Mesothelial cell of epicardium (in vitro differentiated cells): ENCODE results near the gene AK3. TPM values are rescaled to one million over a fixed set of nuclear protein-coding genes. Genes with fewer than 3 reads are reported as not detected.

Experiments
- DNase-seq, 2 experiments: peaks; one replicate each; pipeline ENCODE4 v3.0.0; 2021; ENCODE audit warnings: low spot score in 2 of 2; ENCODE audit not compliant: unreplicated experiment in 2 of 2
- H3K27ac Mint-ChIP-seq: 2 replicates; pipeline ENCODE4 v1.8.0; 2021; ENCODE audit warnings: mixed read lengths
- H3K27me3 Mint-ChIP-seq: 2 replicates; pipeline ENCODE4 v1.8.0; 2021; ENCODE audit warnings: low read depth, mixed read lengths
- H3K36me3 Mint-ChIP-seq: 2 replicates; pipeline ENCODE4 v1.8.0; 2021; ENCODE audit warnings: mixed read lengths
- H3K4me1 Mint-ChIP-seq: 2 replicates; pipeline ENCODE4 v1.8.0; 2021; ENCODE audit warnings: mixed read lengths
- H3K4me3 Mint-ChIP-seq: 2 replicates; pipeline ENCODE4 v1.8.0; 2021; ENCODE audit warnings: mild to moderate bottlenecking, moderate library complexity, mixed read lengths
- H3K9me3 Mint-ChIP-seq: 2 replicates; pipeline ENCODE4 v1.8.0; 2021; ENCODE audit warnings: mixed read lengths
- total RNA-seq: library from RNA; stranded (reverse); gene quantifications from 3 replicates; pipeline ENCODE4 v1.2.1, GENCODE V29; 2021
- TF ChIP-seq, protein P1 (sequence below): fragments of 200-600 bp; sonication (generic); IDR thresholded peaks from one replicate; pipeline ENCODE4 v1.5.0; 2021; ENCODE audit warnings: antibody characterized with exemption; ENCODE audit not compliant: unreplicated experiment

Gene AK3
- total RNA-seq, 1 donor from 2014 or later: 57.2 TPM

DNA sequence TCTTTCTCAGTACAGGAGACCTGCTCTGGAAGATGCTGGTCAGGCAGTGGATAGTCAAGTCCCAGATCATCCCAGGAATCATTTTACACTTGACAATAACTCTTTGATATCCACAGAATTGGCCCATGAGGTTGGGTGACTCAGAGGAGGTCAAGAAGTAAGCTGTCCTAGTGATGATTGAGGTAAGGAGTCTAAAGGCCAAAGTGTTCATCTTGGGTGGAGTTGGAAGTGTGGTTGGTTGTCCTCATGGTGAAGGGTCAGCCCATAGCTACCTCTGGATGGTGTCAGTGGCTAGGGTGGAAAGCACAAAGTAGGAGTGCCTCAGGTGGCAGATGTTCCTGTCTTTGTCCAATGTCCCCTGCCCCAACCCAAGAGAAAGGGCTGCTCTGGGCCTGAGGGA is 27.7 kb upstream of the AK3 start:
- H3K36me3 Mint-ChIP-seq: no peaks in the 10 kb centered on the region
- no peak for DNase-seq
- H3K9me3 Mint-ChIP-seq: no peaks in the 10 kb centered on the region
- H3K4me3 Mint-ChIP-seq: no peak overlapping the region
- H3K27me3 Mint-ChIP-seq: no peaks in the 10 kb centered on the region
- no peak overlapping the region for H3K27ac Mint-ChIP-seq
- H3K4me1 Mint-ChIP-seq: no peaks in the 10 kb centered on the region
- TF ChIP-seq, protein P1, sequence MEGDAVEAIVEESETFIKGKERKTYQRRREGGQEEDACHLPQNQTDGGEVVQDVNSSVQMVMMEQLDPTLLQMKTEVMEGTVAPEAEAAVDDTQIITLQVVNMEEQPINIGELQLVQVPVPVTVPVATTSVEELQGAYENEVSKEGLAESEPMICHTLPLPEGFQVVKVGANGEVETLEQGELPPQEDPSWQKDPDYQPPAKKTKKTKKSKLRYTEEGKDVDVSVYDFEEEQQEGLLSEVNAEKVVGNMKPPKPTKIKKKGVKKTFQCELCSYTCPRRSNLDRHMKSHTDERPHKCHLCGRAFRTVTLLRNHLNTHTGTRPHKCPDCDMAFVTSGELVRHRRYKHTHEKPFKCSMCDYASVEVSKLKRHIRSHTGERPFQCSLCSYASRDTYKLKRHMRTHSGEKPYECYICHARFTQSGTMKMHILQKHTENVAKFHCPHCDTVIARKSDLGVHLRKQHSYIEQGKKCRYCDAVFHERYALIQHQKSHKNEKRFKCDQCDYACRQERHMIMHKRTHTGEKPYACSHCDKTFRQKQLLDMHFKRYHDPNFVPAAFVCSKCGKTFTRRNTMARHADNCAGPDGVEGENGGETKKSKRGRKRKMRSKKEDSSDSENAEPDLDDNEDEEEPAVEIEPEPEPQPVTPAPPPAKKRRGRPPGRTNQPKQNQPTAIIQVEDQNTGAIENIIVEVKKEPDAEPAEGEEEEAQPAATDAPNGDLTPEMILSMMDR: no peak

DNA sequence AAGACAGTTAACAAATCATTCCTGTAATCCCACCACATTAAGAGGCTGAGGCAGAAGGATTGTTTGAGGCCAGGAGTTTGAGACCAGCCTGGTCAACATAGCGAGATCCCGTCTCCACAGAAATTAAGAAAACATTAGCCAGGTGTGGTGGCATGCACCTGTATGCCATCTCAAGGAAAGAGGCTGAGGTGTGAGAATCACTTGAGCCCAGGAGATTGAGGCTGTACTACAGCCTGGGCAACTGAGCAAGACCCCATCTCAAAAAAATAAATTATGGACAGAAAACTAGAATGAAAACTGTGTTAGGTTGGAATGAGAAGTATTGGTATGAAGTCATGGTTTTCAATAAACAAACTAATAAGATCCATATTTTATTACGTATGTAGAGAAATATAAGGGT is 23.0 kb upstream of the AK3 start:
- Mint-ChIP-seq H3K4me1 (peaks cover 10% of the 10 kb centered on the region), H3K9me3 (no peaks in the 10 kb centered on the region), H3K4me3 (no peak overlapping the region), H3K27me3 (peaks cover 10% of the 10 kb centered on the region), H3K36me3 (no peaks in the 10 kb centered on the region), H3K27ac (no peak overlapping the region)
- TF ChIP-seq, protein P1: no peak
- no peak for DNase-seq

DNA sequence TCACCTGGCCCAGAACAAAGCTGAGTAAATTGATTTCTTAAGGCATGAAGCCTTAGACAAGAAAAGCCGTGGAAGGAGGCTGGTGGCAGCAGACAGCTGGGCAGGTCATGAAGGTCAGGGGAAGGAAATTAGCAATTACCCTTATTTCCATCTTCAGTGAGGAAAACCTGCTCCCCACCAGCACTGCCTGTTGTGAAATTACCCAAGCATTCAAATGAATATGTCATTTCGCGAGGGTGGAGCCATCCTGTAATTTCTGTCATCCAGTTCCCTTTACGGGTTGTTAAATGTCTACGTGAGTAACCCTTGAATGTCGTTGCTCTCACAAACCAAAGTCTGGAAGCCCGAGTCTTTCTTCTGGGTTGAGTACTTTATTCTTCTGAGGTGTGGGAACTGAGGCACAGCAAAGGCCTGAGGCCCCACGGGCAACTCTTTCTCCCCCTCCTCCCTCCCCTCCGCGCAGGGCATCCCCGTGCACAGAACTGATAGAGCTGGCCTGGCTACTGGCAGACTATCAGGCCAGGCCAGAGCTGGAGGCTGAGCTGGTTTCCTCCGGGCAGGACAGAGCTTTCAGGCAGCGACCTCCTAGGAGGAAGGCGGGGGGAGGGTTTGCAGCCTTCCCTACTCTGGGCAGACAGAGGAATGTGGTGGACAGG is 22.0 kb upstream of the AK3 start:
- no peaks in the 10 kb centered on the region for H3K36me3 Mint-ChIP-seq
- H3K27ac Mint-ChIP-seq: peak overlapping the region; percentile 5
- peak overlapping the region; percentile 48 for H3K4me3 Mint-ChIP-seq
- DNase-seq: no peak
- TF ChIP-seq, protein P1: no peak
- peaks cover 10% of the 10 kb centered on the region for H3K4me1 Mint-ChIP-seq
- H3K27me3 Mint-ChIP-seq: peaks cover 10% of the 10 kb centered on the region
- H3K9me3 Mint-ChIP-seq: no peaks in the 10 kb centered on the region

DNA sequence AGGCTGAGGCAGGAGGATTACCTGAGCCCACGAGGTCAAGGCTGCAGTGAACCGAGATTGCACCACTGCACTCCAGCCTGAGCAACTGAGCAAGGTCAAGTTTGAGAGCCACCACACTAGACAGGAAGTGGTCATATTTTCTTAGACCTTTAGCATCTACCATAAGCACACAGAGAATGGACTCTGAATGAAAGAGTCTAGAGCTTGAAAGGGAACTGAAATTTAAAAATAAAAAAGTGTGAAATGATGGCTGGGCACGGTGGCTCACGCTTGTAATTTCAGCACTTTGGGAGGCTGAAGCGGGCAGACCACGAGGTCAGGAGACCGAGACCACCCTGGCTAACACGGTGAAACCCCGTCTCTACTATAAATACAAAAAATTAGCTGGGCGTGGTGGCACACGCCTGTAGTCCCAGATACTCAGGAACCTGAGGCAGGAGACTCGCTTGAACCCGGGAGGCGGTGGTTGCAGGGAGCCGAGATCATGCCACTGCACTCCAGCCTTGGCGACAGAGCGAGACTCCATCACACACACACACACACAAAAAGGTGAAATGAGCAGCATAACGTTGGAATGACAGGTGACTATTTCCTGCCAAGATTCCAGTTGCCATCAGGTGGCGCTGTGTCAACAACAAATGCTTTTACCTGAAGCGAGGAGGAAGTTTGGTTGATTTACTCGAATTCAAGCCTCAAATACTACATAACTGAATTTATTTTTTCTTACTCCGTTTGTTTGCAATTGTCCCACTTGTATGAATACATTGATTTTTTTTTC is 21.3 kb upstream of the AK3 start:
- TF ChIP-seq, protein P1: peak; percentile 80
- peaks cover 10% of the 10 kb centered on the region for H3K27me3 Mint-ChIP-seq
- peak overlapping the region; percentile 5 for H3K27ac Mint-ChIP-seq
- H3K4me3 Mint-ChIP-seq: peak overlapping the region; percentile 48
- no peaks in the 10 kb centered on the region for H3K9me3 Mint-ChIP-seq
- DNase-seq: peak; percentile 39 to 76
- H3K36me3 Mint-ChIP-seq: no peaks in the 10 kb centered on the region
- peaks cover 10% of the 10 kb centered on the region for H3K4me1 Mint-ChIP-seq

DNA sequence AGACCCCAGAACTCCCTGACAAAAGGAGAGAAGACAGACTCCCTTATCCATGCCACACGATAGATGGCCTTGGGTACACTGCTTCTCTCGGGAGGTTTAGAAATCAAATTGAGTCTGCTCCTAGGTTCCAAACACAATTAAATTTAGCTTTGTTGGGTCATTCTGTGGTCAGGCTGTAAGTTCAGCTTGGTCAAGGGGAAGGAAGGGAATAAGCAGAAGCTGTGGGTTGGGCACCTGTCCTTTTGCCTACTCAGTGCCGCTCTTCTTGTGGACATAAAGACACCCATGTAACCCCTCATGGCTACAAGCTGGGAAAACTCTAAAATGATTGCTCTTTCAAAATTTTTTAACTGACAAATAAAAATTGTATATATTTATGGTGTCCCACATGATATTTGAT is 19.1 kb upstream of the AK3 start:
- H3K27me3 Mint-ChIP-seq: peaks cover 10% of the 10 kb centered on the region
- H3K4me3 Mint-ChIP-seq: no peak overlapping the region
- TF ChIP-seq, protein P1: no peak
- H3K4me1 Mint-ChIP-seq: peaks cover 14% of the 10 kb centered on the region
- H3K9me3 Mint-ChIP-seq: no peaks in the 10 kb centered on the region
- no peak overlapping the region for H3K27ac Mint-ChIP-seq
- H3K36me3 Mint-ChIP-seq: no peaks in the 10 kb centered on the region
- DNase-seq: no peak
